HG03135 (cell line): ENCODE data around the gene PTPN23.
A peak's percentile ranks its signal among the peaks of the same experiment; 100 is the strongest.

ENCODE experiments used
- ATAC-seq: cut with Tn5 transposase; IDR thresholded peaks from one replicate; pipeline ENCODE4 v1.9.1; 2021; ENCODE audit warnings: mild to moderate bottlenecking, moderate library complexity; ENCODE audit not compliant: unreplicated experiment

The PTPN23 gene

DNA sequence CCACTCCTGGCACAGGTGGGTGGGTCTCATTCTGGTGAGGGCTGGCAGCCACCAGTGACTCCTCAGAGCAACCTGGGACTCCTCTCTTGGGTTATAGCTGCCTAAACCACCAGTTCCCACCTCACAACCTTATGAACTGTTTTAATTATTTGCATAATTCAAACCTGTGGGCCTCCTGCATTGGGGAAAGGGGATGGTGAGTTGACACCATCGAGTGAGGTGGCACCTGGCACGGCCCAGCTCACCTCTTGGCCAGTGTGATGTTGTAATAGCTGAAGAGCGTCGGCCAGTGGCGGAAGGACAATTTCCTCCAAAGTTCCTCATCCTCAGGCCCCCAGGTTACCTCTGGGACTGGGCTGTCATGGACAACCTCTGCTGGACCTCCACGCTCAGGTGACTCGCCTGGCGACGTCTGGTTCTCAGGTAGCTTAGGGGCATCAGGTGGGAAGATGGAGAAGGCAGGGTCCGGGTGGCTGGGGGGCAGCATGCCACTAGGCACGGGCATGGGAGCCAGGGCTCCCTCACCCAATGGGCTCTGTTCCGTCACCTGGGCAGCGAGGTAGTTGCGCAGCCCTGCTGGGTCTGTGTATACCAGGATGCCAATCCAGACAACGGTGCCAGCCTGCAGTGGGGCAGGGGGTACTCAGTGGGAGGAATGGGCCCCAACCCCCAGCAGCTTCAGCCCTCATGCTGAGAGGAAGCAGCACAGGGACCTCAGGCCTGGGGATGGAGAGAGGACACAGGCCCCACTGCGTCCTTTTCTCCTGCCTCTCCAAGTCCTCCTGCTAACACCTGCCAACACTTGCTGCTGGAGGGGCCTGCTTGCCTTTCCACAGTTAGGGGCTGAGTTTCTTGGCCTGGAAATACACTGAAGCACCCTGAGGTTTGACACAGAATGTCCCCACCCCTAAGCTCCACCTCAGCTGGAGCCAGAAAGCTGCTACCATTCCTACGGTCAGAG is 38.5 kb downstream of the PTPN23 start:
- ATAC-seq: no peak

- ATAC-seq: no peak
Measured at GRCh38 chr3:47420044-47420430, 39.2 kb downstream of the PTPN23 start.

DNA sequence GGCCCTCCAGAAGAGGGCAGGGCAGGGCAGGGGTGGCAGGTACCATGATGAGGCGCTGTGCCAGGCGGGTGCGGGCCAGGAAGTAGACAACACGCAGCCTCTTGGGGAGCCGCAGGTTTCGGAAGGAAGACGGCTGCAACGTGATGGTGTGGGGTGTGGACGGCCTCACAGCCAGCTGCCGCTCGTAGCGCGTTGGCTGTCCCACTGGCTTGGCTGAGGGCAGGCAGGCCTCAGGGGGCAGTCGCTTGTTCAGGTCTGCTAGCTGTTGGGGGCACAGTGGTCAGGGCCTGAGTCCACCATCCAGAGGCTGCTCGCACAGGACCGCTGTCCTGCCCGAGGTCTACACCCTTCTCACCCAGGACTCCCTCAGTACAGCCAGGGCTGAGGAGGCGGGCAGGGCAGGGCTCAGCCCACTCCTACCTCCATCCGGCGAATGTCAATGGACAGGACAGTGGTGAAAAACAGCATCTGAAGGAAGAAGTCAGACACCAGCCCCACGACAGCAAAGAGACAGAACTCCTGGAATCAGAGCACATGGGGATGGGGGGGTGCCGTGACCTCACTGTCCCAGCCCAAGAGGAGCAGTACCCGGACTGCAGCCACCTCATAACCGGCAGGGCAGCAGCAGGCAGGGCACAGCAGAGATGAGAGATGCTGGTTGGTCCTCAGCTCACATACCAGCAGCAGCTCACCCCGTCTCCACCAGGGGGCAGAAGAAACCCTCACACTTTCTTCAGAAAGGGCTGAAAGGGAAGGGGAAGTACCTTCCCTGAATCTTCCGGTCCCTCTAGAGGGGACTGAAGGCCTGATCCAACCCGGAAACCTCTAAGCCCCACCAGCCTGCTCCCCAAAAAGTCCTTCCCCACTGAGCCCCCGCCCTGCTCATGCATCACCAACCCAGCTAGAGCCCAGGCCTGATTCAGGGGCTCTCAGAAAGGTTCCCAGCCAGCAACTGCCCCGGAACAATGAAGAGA is 40.0 kb downstream of the PTPN23 start:
- ATAC-seq: peak; percentile 77

DNA sequence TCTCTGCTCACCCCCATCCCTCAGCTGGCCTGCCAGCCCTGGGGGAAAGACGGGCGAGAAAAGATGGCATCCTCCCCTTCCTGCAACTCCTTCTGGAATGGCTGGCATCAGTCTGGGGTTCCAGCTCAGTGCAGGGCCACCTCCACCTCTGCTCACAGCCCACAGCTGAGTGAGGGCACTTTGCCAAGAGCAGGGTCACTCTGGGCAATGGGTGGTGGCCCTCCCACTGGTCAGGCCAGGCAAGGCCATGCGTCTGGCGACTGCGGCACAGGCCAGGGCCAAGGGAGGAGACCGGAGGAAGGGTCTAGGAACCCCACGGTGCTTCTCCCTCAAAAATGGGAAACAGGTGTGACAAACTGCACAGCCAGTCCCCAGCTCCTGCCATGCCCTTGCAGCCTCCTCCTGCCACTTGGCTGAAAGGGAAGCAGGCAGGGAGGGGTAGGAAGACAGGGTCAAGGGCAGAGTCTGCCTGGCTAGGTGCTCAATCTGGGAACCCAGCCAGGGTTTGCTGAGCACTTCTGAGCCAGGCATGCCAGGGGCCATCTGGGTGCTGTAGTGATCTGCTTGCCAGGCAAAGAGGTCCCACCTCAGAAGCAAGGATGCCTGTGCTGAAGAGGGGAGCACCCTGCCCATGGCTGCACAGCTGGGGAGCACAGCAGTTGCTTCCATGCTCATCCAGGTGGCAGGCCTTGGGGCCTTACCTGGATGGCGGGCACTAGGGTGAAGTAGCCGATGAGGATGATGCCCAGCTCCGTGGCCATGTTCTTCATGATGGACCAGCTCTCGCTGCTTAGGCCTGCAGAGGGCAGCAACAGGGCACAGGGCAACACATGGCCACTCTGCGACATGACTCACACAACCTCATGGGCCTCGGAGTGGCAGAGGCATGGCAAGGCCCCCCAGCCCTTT is 41.2 kb downstream of the PTPN23 start:
- ATAC-seq: no peak

DNA sequence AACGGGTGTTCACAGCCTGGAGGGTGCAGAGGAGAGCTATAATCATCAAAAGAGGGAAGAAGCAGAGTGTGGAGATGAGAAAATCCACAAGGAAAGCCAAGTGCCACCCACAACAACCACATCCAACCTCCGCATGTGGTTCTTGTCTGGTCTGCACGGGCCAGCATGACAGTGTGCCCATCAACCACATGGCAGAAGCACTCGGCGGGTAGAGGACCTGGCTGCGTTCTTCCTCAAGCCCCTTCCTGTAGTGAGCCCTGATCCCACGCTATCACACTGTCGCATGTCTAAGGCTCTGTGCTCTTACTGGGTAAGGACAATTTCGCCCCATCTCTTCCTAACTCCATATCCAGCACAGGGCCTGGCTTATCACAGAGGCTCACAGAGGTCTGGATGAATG is 41.9 kb downstream of the PTPN23 start:
- ATAC-seq: no peak

DNA sequence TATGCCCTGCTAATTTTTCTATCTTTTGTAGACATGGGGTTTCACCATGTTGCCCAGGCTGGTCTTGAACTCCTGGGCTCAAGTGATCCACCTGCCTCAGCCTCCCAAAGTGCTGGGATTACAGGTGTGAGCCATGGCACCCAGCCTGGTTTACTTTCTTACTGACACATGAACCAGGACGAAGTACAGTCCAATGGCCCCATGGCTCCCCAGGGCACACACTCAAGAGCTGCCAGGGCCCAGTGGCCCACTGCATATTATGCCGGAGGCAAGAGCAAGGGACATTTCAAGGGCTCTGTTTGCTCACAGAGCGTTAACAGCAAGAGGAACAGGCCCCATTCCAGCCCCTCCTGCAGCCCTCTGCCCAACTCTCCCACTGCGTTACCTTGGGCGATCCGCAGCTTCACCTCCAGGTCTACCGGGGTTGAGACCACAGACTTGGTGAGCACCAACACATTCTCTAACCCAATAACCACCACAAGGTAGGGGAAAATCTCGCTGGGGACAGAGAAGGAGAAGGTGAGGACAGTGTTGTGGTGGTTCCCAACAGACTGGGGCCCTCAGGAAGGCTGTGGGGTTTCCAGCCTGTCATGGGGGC is 42.8 kb downstream of the PTPN23 start:
- ATAC-seq: no peak

DNA sequence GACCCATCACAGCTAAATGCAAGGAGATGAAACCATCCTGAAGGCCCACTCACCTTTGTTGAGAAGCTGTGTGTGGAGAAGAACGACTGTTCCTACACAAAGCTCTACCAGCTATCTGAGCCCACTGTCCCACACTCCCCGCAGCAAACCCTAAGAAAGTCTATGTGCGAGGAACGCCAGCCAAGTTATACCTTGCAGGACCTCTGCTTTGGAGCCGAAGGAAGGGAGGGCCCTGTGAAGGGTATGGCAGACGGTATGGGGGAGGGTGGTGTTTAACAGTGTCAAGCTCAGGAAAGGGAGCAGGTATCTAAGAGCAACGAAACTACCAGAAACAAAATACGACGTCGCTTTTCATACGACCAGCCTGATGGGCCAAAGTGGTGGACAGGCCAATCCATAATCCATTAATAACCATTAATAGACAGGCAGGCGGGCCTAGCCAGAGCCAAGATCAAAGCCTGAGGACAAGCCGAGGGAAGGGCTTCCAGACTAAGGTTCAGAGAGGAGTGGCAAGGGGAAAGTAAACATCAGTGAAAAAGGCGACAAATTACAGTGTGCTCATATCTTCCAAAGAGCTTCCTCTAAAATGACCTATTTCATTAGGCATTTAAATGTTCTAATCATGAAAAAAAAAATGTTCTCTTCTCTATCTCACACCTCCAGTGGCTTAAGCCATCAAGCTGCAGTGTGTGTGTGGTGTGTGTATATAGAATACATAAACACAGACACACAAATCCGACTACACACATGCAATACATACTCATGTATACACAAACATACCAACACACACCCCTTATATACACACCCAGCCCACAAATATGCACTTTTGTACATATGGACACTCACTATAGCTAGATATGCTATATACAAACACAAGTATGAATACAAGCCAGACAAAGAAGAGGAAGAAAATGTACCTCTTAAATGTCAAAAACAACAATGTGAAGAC is 43.9 kb downstream of the PTPN23 start:
- ATAC-seq: no peak

DNA sequence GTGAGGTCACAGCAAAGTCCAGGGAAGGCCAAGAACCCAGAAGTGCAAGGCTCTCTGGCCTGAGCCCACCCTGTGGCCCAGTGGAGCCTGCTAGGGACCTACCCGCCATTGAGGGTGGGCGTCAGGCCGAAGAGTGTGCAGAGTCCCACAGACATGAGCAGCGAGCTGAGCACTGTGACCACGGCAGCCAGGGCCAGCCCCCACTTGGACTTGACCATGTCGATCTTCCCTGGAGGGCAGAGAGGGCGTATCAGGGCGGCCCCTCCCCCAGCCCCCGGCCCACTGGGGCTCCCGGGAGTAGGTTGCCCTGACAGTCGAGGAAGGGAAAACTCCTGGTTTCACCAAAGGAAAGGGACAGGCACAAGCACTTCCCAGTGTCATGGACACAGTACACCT is 44.6 kb downstream of the PTPN23 start:
- no peak for ATAC-seq

GRCh38 chr3:47425959-47426358 is 45.1 kb downstream of the PTPN23 start:
- ATAC-seq: no peak

- no peak for ATAC-seq
Measured at GRCh38 chr3:47427866-47428265, 47.0 kb downstream of the PTPN23 start.

DNA sequence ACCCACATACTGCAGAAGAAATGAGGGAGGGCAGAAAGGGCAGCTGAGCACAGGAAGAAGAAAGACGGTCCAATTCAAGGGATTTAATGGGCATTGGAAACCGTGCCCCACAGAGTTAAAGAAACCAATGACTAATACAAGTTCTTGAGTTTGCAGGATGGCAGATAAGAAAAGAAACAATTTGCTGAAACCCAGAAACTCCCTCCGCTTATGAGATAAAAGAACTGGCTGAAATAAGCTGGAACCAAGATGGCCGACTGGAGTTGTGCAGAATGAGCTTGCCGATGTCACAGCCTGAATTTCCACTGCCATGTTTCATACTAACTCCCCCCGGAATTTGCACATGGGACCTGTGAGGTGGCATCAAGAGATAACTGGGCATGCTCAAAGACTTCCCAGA is 47.8 kb downstream of the PTPN23 start:
- ATAC-seq: no peak

DNA sequence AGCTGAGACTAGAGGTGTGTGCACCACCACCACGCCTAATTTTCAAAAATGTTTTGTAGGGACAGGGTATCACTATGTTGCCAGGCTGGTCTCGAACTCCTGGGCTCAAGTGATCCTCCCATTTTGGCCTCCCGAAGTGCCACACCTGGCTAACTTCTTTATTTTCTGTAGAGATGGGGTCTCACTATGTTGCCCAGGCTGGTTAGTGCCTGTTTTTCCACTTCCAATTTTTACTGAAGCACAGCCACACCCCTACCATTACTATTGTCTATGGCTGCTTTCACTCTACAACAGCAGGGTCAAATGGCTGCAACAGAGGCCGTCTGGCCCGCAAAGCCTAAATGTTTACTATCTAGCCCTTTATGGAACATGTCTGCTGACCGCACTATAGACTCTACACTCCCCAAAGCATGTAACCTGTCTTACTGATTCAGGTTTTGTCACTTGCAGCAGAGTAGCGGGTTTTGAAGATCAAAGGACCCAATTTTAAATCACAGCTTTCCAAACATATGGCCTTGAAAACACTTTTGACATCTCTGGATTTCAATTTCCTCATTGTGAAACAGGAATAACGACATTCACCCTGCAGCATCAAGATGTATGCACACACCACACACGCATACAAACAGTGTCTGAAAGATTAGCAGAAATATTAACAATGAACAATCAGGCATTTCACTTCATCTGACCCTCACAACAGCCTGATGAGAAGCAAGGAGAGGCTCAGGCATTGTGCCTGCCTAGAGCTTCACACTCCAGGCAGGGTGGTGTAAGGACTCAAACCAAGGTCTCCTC is 48.9 kb downstream of the PTPN23 start:
- ATAC-seq: no peak

DNA sequence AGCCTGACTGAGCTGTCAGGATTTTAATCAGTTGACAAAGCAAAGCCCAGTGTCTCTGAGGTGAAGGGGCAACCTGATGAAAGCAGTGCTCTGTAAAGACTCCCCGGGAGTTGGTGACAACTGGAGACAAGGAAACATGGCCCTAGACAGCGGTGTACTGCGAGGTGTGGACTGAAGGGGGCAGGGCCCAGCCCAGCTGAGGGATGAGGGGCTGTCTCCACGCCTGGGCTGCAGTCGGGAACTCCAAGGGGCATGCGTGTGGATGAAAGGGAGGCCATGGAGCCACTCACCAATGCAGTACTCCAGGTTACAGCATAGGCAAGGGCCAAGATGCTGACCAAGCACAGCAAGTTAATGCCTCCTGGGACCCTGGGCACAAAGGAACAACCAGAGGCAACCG is 49.8 kb downstream of the PTPN23 start:
- ATAC-seq: no peak

GRCh38 chr3:47431225-47431624 is 50.4 kb downstream of the PTPN23 start:
- no peak for ATAC-seq

DNA sequence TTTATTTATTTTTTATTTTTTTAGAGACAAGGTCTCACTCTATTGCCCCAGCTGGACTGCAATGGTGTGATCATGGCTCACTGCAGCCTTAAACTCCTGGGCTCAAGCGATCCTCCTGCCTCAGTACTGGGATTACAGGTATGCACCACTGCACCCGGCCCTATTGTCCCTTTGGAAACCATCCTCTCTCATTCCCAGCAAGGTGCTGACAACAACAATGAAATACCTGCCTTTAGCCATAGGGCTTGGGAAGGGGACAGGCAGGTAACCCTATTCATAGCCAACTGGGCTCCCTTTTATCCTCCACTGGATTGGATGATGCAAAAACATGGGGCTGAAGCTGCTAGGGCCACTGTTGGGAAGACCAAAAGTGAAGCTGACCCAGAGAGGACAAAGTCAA is 51.9 kb downstream of the PTPN23 start:
- no peak for ATAC-seq

- no peak for ATAC-seq
Measured at GRCh38 chr3:47433796-47434195, 53.0 kb downstream of the PTPN23 start.

GRCh38 chr3:47434849-47435248 is 54.0 kb downstream of the PTPN23 start:
- ATAC-seq: no peak

DNA sequence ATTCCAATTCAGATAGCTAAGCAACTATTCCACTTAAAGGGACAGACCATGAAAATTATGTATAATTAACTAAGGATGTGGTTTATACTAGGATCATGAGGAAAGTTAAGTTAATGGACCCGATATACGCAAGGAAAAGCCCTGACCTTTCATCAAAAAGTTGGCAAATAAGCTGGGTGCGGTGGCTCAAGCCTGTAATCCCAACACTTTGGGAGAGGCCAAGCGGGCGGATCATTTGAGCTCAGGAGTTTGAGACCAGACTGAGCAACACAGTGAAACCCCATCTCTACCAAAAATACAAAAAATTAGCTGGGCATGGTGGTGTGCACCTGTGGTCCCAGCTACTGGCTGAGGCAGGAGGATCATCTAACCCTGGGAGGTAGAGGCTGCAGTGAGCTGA is 55.4 kb downstream of the PTPN23 start:
- ATAC-seq: no peak
